Central memory CD4-positive, alpha-beta T cell (primary cell): ENCODE results near the gene RABGAP1.

Experiments
- DNase-seq: peaks from one replicate; pipeline ENCODE4 v3.0.0; 2022

RABGAP1 gene

DNA sequence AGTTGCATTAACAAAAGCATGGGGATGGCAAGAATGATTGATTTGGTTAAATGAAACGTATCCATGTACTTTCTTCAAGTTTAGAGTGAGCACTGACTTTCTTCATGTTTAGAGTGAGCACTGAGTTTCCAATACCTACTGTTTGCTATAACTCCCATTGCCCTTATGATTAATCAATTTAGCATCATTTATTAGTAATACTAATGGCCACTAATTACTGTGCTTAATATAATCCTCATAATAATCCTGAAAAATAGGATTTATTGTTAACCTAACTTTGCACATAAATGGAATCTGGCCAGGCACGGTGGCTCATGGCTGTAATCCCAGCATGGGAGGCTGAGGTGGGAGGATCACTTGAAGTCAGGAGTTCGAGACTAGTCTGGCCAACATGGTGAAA is 70.6 kb downstream of the RABGAP1 start:
- no peak for DNase-seq

DNA sequence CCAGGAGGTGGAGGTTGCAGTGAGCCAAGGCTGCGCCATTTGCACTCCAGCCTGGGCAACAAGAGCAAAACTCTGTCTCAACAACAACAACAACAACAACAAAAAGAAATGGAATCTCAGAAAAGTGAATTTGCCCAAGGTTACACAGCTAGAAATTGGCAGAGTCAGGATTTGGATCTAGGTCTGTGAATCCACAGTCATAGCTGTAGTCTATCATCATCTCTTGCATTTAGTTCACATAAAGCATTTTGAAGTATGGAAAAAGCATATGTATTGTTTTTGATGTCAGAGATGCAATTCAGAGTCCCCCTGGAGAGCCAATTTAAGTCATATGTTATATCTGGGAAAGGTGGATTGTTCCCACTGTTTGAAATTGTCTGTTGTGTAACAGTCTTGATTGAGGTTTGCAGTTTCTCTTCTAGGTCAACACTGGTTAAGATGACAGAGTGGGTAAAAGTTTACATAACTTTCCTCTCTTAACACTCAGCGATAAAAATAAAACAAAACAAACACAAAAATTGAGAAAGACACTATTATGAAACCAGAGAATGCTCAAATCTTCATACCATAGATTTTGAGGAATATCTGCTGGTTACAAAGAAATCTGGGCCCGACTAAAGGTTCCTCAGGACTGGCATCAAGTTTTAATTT is 71.2 kb downstream of the RABGAP1 start:
- no peak for DNase-seq

DNA sequence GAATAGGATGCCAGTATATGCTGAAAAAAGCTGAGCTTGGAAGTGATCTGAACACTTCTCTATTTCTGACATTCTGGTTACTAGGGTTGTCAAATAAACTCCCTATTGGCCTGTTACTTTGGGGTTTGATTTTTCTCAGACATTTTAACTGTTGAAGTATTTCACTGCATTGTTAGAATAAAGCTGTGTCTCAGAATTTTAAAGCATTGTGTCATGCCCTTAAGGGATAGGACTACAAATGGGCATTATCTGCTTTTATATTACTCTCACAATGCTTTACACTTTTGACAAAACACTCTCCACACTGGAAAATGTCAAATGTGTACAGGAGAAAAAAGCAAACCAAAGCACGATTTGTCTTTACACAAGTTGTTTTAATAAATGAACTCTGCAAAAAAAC is 75.8 kb downstream of the RABGAP1 start:
- DNase-seq, result no peak

DNA sequence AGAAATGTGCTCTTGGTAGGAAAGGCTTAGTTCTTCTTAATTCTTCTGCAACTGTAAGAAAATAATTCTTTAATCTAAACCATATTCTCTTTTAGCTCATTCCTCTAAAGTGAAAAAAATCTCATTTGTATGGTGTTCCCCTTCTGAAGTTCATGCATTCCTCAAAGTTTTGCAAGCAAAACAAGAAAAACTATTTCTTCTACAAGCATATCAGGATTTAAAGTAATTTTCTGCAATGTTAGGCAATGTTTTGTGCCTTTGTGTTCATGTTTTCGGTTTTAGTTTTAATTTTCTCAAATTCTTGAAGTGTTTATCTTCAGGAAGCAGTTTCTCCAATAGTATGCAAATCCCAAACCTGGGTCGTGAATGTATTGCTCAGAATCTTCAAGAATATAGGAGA is 80.0 kb downstream of the RABGAP1 start:
- no peak for DNase-seq

DNA sequence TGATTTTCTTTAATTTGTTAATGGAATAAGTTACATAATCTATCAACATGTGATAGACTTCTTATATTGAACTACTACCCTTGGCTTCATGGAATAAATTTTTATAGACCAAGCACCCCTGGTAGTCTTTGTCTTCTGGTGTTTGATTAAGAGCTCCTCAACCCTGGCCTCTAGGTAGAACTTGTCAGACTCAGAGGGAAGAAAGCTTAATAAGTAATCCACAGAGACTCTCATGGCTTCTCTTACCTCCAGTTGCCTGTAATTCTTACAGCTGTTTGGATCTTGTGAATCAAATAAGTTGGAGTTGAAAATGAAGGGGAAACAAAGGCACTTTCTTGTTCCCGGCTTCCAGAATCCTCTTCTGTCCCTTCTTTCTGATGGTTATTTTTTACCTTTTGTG is 85.6 kb downstream of the RABGAP1 start:
- DNase-seq, result no peak

DNA sequence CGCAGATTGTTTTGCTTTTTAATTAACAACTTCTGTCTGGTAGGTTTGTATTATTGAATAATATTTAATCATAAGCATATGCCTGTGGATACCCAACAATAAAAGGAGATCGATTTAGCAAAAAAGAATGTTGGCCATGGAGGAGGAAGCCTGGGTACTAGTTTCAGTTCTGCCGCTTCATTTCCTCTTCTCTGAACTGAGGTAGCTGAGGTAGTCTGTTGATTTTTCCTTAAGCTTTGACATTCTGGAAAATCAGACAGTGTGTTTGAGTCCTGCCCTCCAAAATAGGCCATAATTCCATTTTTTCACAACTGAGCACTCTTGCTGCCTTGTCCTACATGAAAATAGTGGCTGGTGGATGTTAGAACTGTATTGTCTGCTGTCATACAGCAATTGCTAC is 86.7 kb downstream of the RABGAP1 start:
- DNase-seq, result no peak

DNA sequence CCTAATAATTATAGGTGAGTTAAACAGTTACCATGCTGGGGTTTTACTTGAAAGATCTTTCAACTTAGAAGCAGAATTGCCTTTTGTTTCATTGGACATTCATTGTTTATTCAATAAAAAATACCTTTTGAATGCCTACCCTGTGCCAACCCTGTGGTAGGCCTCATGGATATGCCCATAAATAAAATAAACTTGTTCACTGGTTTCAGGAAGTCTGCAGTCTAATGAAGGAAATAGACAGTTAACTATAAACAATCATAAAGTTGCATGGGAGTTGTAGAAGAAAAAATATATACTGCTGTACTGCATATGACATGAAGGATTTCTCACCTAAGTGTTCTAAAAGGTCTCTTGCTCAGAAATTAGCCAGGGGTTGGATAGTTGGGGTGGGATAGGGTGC is 87.3 kb downstream of the RABGAP1 start:
- DNase-seq, result no peak

DNA sequence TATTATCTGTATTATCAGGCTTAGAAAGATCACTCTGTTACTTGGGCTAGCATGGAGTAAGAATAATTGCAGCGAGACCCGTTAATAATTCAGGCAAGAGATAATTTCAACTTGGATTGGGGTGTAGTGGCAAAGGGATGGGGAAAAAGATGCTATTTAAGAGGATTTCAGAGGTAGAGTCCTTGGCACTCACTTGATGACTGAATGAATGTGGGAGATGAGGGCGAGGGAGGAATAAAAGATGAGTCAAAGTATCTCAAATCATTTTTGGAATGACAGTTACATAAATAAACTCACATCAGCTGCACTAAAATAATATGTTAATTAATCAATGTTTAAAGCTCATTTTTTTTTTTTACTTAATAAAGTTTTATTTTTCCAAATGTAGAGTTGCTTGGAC is 88.2 kb downstream of the RABGAP1 start:
- DNase-seq, result no peak

DNA sequence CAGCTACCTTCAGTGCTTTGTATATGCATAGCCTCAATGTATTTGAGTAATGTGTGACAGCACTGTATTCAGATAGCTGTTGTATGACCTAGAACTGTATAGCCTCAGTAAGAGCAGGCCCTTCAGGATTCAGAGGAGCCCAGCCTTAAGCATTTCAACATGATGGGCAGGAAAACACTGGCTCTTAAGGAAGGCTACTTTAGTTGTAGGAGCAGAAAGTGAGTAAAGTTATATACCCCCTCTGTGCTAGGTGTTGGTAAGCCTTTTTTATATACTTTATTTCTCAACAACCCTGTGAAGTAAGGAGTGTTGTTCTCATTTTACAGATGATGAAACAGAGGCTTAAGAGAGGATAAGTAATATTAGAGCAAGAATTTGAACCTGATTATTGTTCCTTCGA is 91.1 kb downstream of the RABGAP1 start:
- no peak for DNase-seq

DNA sequence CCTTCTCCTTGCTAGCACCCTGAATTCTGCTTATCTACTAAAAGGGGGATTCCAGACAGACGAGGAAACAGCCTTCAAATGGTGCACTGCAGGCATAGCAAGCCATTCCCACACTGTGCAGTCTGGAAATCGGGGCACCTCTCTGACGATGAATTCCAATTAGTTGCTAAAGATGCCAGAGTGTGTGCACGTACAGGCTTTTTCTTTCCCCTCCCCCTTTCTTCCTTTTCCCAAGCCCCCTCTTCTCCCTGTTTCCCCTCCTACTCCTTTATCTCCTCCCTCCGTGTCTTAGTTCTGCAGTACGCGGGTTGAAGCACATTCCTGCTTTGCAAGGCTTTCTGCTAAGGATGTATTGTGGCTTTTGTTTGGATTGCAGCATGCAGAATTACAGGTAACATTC is 92.5 kb downstream of the RABGAP1 start, which contains the start of gene GPR21:
GPR21 (plus strand) TSS at position 316 of the 400 bp plus-strand sequence. CDS start 900 bp downstream, outside the sequence.
- no peak for DNase-seq

DNA sequence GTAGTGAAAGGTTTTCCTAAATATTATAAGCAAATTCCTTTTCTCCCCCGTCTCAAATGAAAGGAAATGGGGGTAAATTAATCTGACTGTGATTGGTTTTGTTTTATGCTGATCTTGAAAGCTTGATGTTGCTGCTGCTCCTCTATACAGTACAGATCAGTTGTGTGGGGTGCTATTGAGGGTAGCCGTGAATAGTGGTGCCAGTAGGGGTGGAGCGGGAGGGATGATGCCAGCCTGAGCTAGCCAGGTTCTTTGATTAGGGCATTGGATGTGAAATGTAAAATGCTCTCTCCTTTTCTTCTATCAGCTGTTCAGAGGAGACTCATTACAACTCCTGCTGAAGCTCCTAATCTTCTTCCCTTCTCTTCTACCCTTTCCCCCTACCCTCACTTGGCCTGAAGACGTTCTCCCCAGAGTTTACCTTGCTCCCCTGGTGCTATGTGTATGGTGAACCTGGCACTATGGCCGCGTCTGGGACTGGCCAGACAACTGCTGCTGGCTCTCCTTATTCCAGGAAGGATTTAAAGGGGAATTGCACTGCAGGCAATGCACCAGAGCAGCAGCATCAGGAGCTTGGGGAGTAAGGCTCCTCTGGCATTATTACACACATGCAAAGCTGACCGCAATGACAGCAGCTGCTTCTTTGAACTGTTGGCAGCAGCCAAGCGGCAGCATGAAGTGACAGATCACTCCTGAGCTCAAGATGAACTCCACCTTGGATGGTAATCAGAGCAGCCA is 93.2 kb downstream of the RABGAP1 start:
- DNase-seq, result no peak

DNA sequence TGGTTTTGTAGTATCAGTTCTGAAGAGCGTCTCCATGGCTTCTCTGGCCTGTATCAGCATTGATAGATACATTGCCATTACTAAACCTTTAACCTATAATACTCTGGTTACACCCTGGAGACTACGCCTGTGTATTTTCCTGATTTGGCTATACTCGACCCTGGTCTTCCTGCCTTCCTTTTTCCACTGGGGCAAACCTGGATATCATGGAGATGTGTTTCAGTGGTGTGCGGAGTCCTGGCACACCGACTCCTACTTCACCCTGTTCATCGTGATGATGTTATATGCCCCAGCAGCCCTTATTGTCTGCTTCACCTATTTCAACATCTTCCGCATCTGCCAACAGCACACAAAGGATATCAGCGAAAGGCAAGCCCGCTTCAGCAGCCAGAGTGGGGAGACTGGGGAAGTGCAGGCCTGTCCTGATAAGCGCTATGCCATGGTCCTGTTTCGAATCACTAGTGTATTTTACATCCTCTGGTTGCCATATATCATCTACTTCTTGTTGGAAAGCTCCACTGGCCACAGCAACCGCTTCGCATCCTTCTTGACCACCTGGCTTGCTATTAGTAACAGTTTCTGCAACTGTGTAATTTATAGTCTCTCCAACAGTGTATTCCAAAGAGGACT is 94.2 kb downstream of the RABGAP1 start:
- no peak for DNase-seq

DNA sequence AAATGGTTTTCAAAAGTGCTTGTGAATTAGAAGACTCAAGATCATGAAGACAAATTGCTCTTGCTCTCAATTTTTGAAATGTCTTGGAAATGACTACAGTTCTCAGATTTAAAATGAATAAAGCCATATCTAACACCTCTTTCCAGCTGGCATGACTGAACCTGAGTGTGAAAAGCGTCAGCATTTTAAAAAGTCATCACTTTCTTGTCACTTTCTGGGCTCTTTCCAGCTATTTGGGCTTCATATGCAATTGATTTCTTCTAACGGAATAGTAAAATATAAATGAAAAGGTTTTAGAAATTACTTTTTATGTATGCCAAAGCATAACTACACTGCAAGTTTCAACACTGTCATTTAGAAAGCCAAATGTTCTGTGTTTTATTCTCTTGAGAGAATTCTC is 95.0 kb downstream of the RABGAP1 start:
- DNase-seq, result no peak

DNA sequence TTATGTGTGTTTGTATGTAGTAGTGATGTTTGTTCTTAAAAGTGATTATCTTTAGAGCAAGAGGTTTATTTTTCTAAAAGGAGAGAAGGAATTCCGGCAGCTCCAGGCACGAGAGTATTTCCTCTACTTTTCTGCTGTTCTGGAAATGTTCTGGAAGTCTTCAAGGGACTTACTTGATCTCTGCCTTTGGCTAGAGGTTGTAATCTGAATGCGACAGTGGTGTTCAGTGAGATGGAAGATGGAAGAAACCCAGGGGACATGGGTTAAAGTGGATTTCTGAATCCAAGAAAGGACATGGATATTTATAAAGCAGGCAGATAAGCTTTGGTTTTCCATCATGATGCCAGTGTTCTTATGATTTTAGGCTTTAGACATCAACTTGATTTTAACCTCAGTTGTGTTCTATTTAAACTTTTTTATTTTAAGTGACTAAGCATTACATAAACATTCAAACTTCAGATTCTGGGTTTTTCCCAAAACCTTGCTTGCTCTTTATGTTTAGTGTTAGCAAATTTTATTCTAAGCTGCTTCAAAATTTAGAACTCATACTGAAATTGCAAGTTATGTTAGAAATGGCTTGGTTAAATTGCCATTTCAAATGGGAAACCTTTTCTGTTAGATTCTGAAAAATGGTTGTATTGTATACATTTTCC is 96.2 kb downstream of the RABGAP1 start:
- DNase-seq, result no peak

DNA sequence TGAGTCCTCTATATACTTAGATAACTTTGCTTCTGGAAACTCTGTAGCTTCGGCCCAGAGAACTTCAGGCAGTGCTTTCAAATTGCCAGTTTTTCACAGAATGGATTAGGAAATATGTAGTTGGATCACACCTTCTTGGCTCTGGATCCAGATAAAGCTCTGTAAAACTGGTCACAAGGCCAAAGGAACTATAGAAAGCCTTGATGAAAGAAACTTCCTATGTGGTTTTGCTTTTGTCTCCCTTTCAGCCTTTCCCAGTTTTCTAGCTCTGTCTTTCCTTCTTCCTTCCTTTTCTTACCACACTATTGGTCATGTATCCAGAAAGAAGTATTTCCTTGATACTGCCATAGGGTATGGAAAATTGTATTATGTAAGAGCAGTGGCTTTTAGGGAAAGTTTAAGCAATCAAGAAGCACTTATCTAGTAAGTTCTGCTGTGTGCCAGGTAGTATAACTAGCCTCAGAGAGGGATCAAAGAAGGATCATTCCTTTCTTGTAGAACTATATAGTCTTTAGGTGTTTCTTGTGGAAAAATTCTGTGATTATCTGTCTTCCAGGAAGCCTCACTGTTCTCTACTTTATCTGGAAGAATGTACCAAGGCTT is 98.9 kb downstream of the RABGAP1 start:
- no peak for DNase-seq

DNA sequence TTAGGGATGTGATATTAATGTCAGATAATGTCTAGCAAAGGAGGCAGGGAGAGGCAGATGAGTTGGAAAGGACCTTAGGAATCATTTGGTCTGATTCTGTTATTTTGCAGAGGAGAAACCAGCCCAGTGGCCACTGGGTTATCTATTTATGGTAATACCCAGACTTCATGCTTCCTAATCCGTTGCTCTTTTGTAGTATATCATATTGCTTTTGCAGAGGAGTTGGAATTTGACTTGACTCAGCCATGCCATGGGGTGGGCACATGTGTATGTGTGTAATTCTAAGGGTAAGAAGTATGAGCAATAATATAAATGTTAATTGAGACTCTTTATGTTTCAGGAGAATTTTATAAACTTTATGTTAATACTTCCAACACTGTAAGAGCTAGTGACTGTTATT is 100.0 kb downstream of the RABGAP1 start:
- DNase-seq, result no peak

DNA sequence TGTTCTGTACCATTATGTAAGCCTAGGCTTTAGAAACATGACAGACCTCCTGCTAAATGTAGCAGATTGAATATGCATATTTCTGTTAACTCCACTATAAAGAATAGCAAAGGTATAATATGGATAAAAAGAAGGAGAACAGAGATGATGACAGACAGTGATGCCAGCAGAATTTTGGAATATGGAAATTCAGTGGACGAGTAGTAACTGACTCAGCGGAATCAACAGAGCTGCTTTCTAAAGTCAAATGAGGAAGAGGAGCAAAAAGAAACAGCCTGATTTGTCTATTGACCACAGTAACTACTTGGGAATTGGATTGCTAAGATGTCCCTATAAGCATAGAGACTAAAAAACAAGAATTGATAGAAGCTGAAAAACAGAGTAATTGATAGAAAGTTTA is 100.7 kb downstream of the RABGAP1 start:
- no peak for DNase-seq

DNA sequence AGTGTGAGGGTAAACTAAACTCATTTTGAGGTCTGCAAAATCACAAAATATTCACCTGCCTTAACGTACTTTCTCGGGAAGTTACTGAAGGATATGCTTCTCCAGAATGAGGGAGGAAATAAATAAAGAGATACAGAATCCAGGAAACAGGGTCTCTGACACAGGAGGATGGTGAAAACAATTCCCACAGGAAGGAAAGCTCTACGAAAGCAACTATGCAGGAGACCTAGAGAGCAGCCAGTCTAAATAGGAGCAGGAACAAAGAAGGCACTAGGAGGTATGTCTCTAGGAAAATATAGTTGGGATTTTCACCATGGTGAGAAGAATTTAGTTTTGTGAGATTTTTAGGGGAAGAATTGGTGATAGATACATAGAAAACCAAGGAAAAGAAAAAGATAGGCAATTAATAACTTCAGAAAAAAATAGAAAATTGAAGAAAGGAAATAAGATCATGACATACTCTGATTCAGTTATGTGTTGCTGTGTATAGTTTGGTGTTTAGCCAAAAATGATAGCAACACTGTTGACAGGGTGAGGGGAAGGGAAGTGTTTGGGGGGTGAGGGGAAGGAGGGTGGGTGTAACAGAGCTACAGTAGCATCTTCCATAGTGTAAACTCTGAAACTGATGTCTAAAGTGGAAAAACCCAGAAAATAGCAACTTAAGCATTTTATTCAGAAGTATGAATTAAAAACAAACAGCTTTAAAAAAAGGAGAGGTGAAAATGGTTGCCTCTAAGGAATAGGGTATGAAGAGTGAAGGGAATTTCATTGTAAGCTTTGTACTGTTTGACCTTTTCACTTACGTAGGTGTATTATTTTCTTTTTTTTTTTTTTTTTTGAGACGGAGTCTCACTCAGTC is 102.5 kb downstream of the RABGAP1 start:
- DNase-seq, result no peak

DNA sequence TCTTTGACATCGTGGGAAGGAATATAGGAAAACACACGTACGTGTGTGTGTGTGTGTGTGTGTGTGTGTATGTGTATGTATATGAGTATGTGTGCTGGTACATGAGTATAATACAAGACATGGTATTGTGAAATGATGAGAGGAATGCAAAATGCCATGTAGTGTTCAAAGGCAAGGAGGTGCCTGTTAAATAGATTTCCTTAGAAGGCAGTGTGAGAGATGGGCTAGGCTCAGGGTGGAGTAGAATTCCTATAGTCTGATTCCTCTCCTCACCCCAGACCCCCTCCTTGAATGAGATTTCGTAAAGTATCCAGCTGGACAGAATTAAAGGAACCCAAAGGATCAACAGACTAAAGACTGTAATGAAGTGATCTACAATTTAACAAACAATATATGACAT is 103.8 kb downstream of the RABGAP1 start:
- DNase-seq, result no peak

DNA sequence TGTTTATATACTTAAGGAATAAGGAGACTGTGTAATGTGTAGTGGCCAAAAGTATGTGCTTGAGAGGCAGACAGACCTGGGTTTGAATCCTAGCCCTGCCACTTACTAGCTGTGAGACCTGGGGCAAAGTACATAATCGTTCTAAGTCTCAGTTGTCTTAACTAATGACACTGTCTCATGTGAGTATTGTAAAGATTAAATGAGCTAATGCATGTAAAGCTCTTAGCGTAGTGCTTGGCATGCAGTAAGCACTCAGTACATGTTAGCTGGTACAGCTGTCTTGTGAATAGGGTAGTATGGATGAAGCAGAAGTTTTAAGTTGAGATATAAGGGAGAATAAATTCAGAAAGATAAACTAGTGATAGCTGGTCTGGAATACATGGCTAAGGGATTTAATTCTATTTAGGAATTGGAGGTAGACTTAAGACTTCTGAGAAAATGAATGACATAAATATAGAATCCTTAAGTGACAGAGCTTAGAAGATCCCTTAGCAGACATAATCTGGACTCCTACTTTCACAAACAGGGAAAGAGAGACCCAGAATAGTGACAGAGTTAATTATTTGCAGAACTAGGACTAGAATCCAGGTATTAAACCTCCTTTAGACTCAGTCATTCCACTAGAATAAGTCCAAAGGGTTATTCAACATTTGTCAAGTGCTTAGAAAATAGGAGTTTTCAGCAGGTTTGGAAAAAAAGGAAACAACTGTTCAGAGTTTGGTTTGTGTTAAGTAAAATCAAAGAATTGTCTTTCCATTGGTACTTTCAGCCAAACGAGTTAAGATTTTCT is 105.8 kb downstream of the RABGAP1 start:
- no peak for DNase-seq

DNA sequence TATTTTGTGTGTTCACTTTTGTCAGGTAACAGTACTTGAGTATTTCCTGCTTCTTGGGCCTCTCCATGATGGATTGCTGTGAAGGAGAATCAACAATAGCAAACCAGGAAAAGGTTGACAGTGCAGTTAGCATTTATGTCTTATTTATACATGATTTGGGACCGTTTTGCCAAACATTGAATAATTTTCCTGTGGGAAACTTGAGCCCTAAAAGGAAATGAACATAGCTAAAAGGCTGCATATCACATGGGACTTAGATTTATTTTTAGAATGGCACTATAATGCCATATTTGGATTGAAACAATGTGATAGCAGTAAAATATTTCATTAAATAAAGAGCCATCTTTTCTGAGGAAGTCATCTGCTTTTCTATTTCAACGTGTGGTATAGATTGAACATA is 107.9 kb downstream of the RABGAP1 start:
- no peak for DNase-seq
